AG09319 (cell line): ENCODE data around the gene GNB4.

ENCODE experiments used
- DNase-seq: peaks from one replicate; pipeline ENCODE4 v3.0.0-alpha.2; 2010; ENCODE audit warnings: low read depth; ENCODE audit errors: extremely low read depth
- CTCF ChIP-seq: IDR thresholded peaks from 2 replicates; pipeline ENCODE4 v1.5.1; 2011; ENCODE audit warnings: low read depth, mild to moderate bottlenecking, inconsistent platforms, low read length, moderate library complexity

Gene GNB4

GRCh38 chr3:179438841-179439240, 12.4 kb downstream of the GNB4 start:
- DNase-seq: no peak
- no peak for TF ChIP-seq CTCF

GRCh38 chr3:179436517-179436916, 14.8 kb downstream of the GNB4 start:
- no peak for TF ChIP-seq CTCF

GRCh38 chr3:179432451-179432850, 18.8 kb downstream of the GNB4 start:
- DNase-seq: no peak
- no peak for TF ChIP-seq CTCF

More at GRCh38 chr3:179436517-179436916, 14.8 kb downstream of the GNB4 start:
- no peak for DNase-seq

GRCh38 chr3:179432021-179432420, 19.2 kb downstream of the GNB4 start:
- no peak for DNase-seq
- TF ChIP-seq CTCF: no peak

- no peak for DNase-seq
- TF ChIP-seq CTCF: no peak
These were observed 20.9 kb downstream of the GNB4 start for GRCh38 chr3:179430277-179430870.

GRCh38 chr3:179428876-179429548, 22.3 kb downstream of the GNB4 start:
- no peak for DNase-seq
- no peak for TF ChIP-seq CTCF

GRCh38 chr3:179425075-179425474, 26.2 kb downstream of the GNB4 start:
- DNase-seq: no peak
- no peak for TF ChIP-seq CTCF
